ENCODE measurements around the gene PCYT1B.

PCYT1B gene

GRCh38 chrX:24515447-24515846 lies 131.7 kb downstream of the PCYT1B start:
- no peak for DNase-seq

GRCh38 chrX:24513416-24513815 lies 133.7 kb downstream of the PCYT1B start:
- no peak for DNase-seq

- no peak for DNase-seq
Measured at GRCh38 chrX:24508375-24508774, 138.8 kb downstream of the PCYT1B start.

Data from NK-92 treated with Interleukin-12 subunit alpha and Interleukin-12 subunit beta, amount 100 ng/mL, for 24 hours (cell line).